ENCODE results near the gene PCDHGA2. TPM values are rescaled to one million over a fixed set of nuclear protein-coding genes. Genes with fewer than 3 reads are reported as not detected.
A peak's percentile ranks its signal among the peaks of the same experiment; 100 is the strongest.

The PCDHGA2 gene
- total and polyA plus RNA-seq, 7 experiments from 2014 or later = 0.10 to 0.15 (median 0.11) TPM; not detected in 3

DNA sequence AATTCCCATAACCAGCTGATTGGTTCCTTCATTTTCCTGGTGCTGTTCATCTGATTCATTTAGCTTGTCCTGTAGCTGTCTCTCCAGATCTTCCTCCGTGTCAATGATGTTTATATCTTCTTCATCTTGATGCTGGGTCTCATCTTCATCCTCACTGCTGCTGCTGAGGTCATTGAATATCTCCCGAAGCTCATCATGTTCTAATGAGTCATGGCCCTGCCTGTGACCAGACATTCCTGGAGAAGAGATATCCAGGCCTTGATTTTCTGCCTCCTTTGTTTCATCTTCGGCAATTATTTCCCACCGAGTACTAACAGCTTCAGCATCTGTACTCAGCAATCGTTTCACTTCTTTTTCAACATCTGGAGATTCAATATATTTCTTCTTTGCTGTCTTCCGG, 19.4 kb upstream of the PCDHGA2 start:
- peak overlapping the region in 3 of 9 donors; percentile 53 to 100 (median 97) for H3K27ac Mint-ChIP-seq
- ATAC-seq (no peak), DNase-seq (no peak)
- ChIA-PET POLR2A (interaction anchor here (1.0 to 2.6 kb wide), 5 partner anchors 11 to 917 kb away, joined by 3 to 26 read pairs (median 4); partner anchors contain the start of genes ANKHD1 and PCDHGA1), CTCF (interaction anchor here (0.5 to 2.4 kb wide), 3 partner anchors 194 to 1733 kb away, joined by 4 to 15 read pairs (median 5); no protein-coding TSS in a partner anchor)
- no peak overlapping the region for H3K27ac ChIP-seq (ENCODE audit: low read depth, low read length)
- peaks cover 20 to 90% (median 66%) of the 10 kb centered on the region in 11 donors for H3K9me3 Mint-ChIP-seq
- H3K4me3 Mint-ChIP-seq = peak overlapping the region; percentile 12 to 100 (median 96)
- peaks cover 7% of the 10 kb centered on the region in 2 donors for H3K4me1 ChIP-seq (ENCODE audit: control insufficient read depth in 2 of 2, insufficient read depth in 2 of 2, low read length in 2 of 2)
- intact Hi-C loops (cut with micrococcal nuclease) = no loop called here
- peaks cover 0 to 3% (median 0%) of the 10 kb centered on the region in 5 donors for H3K27me3 Mint-ChIP-seq
- peaks cover 0 to 21% (median 10%) of the 10 kb centered on the region in 3 experiments for H3K36me3 ChIP-seq (ENCODE audit: control insufficient read depth in 2 of 3, insufficient read depth in 3 of 3, low read length in 3 of 3)
- H3K9me3 ChIP-seq (ENCODE audit: control insufficient read depth in 2 of 3, low read length in 3 of 3) = peaks cover 26 to 62% (median 28%) of the 10 kb centered on the region in 3 experiments
- H3K4me1 Mint-ChIP-seq = peaks cover 18 to 47% (median 29%) of the 10 kb centered on the region in 7 donors
- H3K27me3 ChIP-seq (ENCODE audit: control insufficient read depth in 2 of 2, insufficient read depth in 2 of 2, low read length in 2 of 2) = no peaks in the 10 kb centered on the region
- H3K36me3 Mint-ChIP-seq = peaks cover 43 to 64% (median 55%) of the 10 kb centered on the region in 5 donors
- peak overlapping the region; percentile 95 for H3K4me3 ChIP-seq (ENCODE audit: low read length)

DNA sequence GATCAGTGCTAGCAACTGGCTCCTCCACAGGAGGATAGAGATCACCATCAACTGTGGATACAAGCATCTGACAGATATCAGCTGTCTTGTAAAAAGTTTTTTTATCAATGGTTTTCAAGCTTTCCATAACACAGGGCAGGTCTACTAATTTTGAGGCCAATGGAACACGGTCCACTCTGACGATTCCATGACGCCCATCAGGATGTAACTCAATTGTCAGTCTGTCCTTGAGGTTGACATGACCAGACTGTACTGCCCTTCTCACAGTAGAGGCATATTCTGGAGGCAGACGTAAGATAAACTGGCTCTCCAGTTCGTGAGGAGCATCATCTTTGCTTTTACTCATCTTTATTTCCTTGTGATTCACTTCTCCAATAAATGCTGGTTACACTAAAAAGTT, 18.9 kb upstream of the PCDHGA2 start:
- H3K9me3 ChIP-seq (ENCODE audit: control insufficient read depth in 2 of 3, low read length in 3 of 3) = peaks cover 26 to 57% (median 28%) of the 10 kb centered on the region in 3 experiments
- Mint-ChIP-seq H3K9me3 (peaks cover 17 to 88% (median 63%) of the 10 kb centered on the region in 11 donors), H3K4me1 (peaks cover 18 to 47% (median 29%) of the 10 kb centered on the region in 7 donors), H3K27me3 (peaks cover 0 to 3% (median 0%) of the 10 kb centered on the region in 5 donors), H3K4me3 (peak overlapping the region; percentile 90 to 100 (median 98)), H3K27ac (peak overlapping the region in 8 of 9 donors; percentile 97 to 100 (median 100)), H3K36me3 (peaks cover 41 to 62% (median 50%) of the 10 kb centered on the region in 5 donors)
- ATAC-seq = no peak
- POLR2A ChIA-PET = interaction anchor here (0.5 to 2.6 kb wide), 16 partner anchors 9 to 672 kb away, joined by 3 to 26 read pairs (median 4); partner anchors contain the start of genes DIAPH1, HDAC3, IK and NDUFA2
- H3K4me3 ChIP-seq (ENCODE audit: low read length) = peak overlapping the region; percentile 95
- H3K27me3 ChIP-seq (ENCODE audit: control insufficient read depth in 2 of 2, insufficient read depth in 2 of 2, low read length in 2 of 2) = no peaks in the 10 kb centered on the region
- CTCF ChIA-PET = interaction anchor here (1.5 to 2.4 kb wide), 6 partner anchors 9 to 250 kb away, joined by 4 to 15 read pairs (median 8); no protein-coding TSS in a partner anchor
- H3K27ac ChIP-seq (ENCODE audit: low read depth, low read length) = no peak overlapping the region
- intact Hi-C loops (cut with micrococcal nuclease) = loop anchor here (1.0 to 10.0 kb wide), 19 partner anchors 93 to 1451 kb away; partner anchors contain the start of genes PCDHGA10 (in 2 of the 2), ARHGAP26 (in 1 of the 2), CYSTM1 (in 1 of the 2) and DELE1 (in 1 of the 2)
- H3K4me1 ChIP-seq (ENCODE audit: control insufficient read depth in 2 of 2, insufficient read depth in 2 of 2, low read length in 2 of 2) = peaks cover 7% of the 10 kb centered on the region in 2 donors
- DNase-seq = no peak
- H3K36me3 ChIP-seq (ENCODE audit: control insufficient read depth in 2 of 3, insufficient read depth in 3 of 3, low read length in 3 of 3) = peaks cover 0 to 21% (median 10%) of the 10 kb centered on the region in 3 experiments

DNA sequence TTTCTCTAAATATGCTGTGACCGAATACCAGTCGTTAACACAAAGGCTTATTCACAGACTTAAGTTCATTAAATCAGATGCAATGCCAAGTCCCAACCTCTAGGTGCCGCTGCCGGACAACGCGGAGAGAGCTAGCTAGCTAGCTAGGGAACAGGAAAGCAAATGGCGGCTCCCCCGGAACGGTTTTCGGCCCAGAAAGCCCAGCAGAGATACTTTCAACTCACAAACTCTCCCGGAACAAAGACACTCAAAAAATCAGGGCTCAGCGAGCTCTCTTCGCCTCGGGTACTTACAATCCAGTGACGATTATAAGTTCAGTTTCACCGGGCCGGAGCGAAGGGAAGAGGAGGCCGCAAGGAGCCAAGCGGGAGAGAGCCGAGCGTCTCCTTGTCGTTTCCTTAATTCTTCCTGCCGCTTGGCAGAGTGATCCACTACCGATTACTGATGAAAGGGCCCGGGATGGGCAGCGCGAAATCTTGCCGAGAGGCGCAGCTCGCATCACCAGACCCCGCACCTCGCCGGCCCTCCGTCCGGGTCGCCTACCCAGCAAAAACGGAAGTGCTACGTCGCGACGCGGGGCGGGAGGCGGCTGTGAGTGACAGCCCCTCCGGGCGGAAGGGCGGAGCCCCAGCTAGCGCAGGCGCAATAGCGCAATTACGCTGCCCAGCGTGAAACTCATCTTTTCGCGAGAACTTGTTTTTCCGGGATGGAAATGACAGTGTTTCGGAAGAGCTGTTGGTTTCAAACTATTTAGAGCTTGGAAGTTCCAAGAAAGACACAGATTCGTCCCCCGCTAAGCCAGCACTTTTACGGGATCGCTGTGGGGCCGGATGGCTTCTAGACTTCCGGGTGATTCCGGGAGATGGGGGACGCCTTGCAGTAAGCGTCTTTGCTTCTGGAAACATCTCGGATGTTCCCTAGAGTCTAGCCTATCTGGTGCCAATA, 18.1 kb upstream of the PCDHGA2 start, which contains the start of gene TAF7:
TSS of gene TAF7 (minus strand) at position 560 of the 945 bp plus-strand sequence. CDS start 740 bp downstream, outside the sequence.
- ChIA-PET CTCF (interaction anchor here (0.6 to 2.4 kb wide), 9 partner anchors 8 to 249 kb away, joined by 3 to 15 read pairs (median 6); partner anchors contain the start of gene PCDHGA11), POLR2A (interaction anchor here (0.5 to 2.6 kb wide), 23 partner anchors 8 to 1035 kb away, joined by 3 to 26 read pairs (median 4); partner anchors contain the start of genes DELE1, DIAPH1, HDAC3 and IK)
- peaks cover 18 to 40% (median 27%) of the 10 kb centered on the region in 7 donors for H3K4me1 Mint-ChIP-seq
- peaks cover 7% of the 10 kb centered on the region in 2 donors for H3K4me1 ChIP-seq (ENCODE audit: control insufficient read depth in 2 of 2, insufficient read depth in 2 of 2, low read length in 2 of 2)
- H3K4me3 ChIP-seq (ENCODE audit: low read length) = peak within 1 kb of the TSS; percentile 95
- no peaks in the 10 kb centered on the region for H3K27me3 ChIP-seq (ENCODE audit: control insufficient read depth in 2 of 2, insufficient read depth in 2 of 2, low read length in 2 of 2)
- peaks cover 0 to 21% (median 10%) of the 10 kb centered on the region in 3 experiments for H3K36me3 ChIP-seq (ENCODE audit: control insufficient read depth in 2 of 3, insufficient read depth in 3 of 3, low read length in 3 of 3)
- peaks cover 20 to 49% (median 23%) of the 10 kb centered on the region in 3 experiments for H3K9me3 ChIP-seq (ENCODE audit: control insufficient read depth in 2 of 3, low read length in 3 of 3)
- peaks cover 12 to 85% (median 55%) of the 10 kb centered on the region in 11 donors for H3K9me3 Mint-ChIP-seq
- ATAC-seq (peak; percentile 94), DNase-seq (peak; percentile 88 to 94 (median 94))
- intact Hi-C loops (cut with micrococcal nuclease) = loop anchor here (1.0 to 10.0 kb wide), 19 partner anchors 92 to 1450 kb away; partner anchors contain the start of genes PCDHGA10 (in 2 of the 2), ARHGAP26 (in 1 of the 2), CYSTM1 (in 1 of the 2) and DELE1 (in 1 of the 2)
- peaks cover 33 to 54% (median 42%) of the 10 kb centered on the region in 5 donors for H3K36me3 Mint-ChIP-seq
- peaks cover 0 to 3% (median 0%) of the 10 kb centered on the region in 5 donors for H3K27me3 Mint-ChIP-seq
- peak within 1 kb of the TSS; percentile 97 to 100 (median 99) for H3K27ac Mint-ChIP-seq
- H3K27ac ChIP-seq (ENCODE audit: low read depth, low read length) = peak within 1 kb of the TSS; percentile 88
- peak within 1 kb of the TSS; percentile 90 to 100 (median 98) for H3K4me3 Mint-ChIP-seq

DNA sequence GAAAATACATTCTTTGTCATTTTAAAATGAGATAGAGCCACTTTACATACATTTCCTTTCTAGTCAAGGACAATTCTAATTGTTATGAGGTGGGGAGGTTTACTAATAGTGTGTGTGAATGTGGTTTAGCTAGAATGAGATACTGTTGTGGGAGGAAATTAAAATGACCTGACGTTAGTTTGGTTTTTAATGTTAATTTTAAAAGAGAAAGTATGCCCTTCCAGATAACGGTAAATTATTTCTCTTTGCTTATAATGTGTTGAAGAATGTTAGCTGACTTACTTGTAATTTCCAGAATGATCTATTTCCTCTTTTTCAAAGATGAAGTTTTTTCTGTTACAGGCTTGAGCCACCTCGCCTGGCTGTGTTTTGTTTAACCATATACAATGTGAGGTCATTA, 16.3 kb upstream of the PCDHGA2 start:
- Mint-ChIP-seq H3K4me3 (peak overlapping the region in 6 of 10 donors; percentile 14 to 100 (median 37)), H3K27me3 (peaks cover 0 to 13% (median 6%) of the 10 kb centered on the region in 5 donors), H3K4me1 (peaks cover 18 to 48% (median 31%) of the 10 kb centered on the region in 7 donors), H3K27ac (no peak overlapping the region), H3K36me3 (peaks cover 32 to 43% (median 36%) of the 10 kb centered on the region in 5 donors), H3K9me3 (peaks cover 11 to 82% (median 43%) of the 10 kb centered on the region in 11 donors)
- ChIA-PET POLR2A (interaction anchor here (1.2 kb wide), 1 partner anchor 242 kb away, joined by 4 read pairs; no protein-coding TSS in a partner anchor), CTCF (interaction anchor here (0.6 to 1.4 kb wide), 3 partner anchors 205 to 336 kb away, joined by 3 to 7 read pairs (median 4); no protein-coding TSS in a partner anchor)
- Histone ChIP-seq H3K27ac (ENCODE audit: low read depth, low read length) (no peak overlapping the region), H3K4me1 (ENCODE audit: control insufficient read depth in 2 of 2, insufficient read depth in 2 of 2, low read length in 2 of 2) (peaks cover 7% of the 10 kb centered on the region in 2 donors), H3K27me3 (ENCODE audit: control insufficient read depth in 2 of 2, insufficient read depth in 2 of 2, low read length in 2 of 2) (no peaks in the 10 kb centered on the region), H3K4me3 (ENCODE audit: low read length) (no peak overlapping the region), H3K36me3 (ENCODE audit: control insufficient read depth in 2 of 3, insufficient read depth in 3 of 3, low read length in 3 of 3) (peaks cover 0 to 21% (median 10%) of the 10 kb centered on the region in 3 experiments), H3K9me3 (ENCODE audit: control insufficient read depth in 2 of 3, low read length in 3 of 3) (peaks cover 19 to 37% (median 20%) of the 10 kb centered on the region in 3 experiments)
- ATAC-seq (no peak), DNase-seq (no peak)
- intact Hi-C loops (cut with micrococcal nuclease) = loop anchor here (5.0 to 10.0 kb wide), 6 partner anchors 90 to 1217 kb away; partner anchors contain the start of genes DIAPH1 (in 1 of the 2), PCDHGA10 (in 1 of the 2) and PFDN1 (in 1 of the 2)

DNA sequence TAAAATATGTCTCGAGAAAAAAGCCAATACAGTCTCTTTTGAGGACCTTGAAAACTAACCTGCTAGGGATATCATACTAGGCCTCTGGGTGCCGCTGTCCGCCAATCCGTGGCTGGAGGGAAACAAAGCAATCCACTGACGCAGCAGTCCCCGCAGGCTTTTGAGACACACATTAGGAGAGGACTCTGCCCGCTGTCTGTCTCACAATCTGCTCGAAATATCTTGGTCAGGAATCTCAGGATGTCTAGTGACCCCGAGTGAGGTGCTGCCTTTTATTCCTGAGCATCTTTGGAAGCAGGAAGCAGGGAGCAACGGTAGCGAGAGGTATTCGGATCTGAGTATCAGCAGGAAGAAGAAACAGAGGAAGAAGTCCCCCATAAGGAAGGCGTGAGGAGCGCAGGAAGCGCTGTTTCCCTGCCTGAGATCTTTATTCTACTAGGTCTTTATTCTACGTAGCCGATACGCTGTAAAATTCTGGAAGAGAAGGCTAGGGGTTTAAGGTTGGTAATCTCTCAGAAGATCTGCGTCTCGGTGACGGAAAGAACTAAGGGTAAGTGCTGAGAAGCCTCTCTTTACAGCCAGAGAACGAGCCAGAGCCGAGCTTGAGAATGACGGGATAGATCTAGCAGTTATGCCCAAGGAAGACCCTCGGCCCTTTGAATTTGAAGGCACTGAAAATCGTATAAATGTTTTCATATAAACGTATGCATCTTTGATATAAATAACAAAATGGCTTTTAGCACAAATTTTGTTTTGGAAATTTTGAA, 12.3 kb upstream of the PCDHGA2 start:
- H3K4me1 Mint-ChIP-seq = peaks cover 0 to 15% (median 7%) of the 10 kb centered on the region in 7 donors
- DNase-seq = peak; percentile 39 to 75 (median 57)
- Histone ChIP-seq H3K27ac (ENCODE audit: low read depth, low read length) (peak overlapping the region; percentile 53), H3K4me3 (ENCODE audit: low read length) (peak overlapping the region; percentile 73), H3K9me3 (ENCODE audit: control insufficient read depth in 2 of 3, low read length in 3 of 3) (peaks cover 0 to 32% (median 5%) of the 10 kb centered on the region in 3 experiments), H3K36me3 (ENCODE audit: control insufficient read depth in 2 of 3, insufficient read depth in 3 of 3, low read length in 3 of 3) (no peaks in the 10 kb centered on the region), H3K4me1 (ENCODE audit: control insufficient read depth in 2 of 2, insufficient read depth in 2 of 2, low read length in 2 of 2) (no peaks in the 10 kb centered on the region), H3K27me3 (ENCODE audit: control insufficient read depth in 2 of 2, insufficient read depth in 2 of 2, low read length in 2 of 2) (peaks cover 0 to 5% of the 10 kb centered on the region in 2 donors)
- POLR2A ChIA-PET = interaction anchor here (0.6 kb wide), 1 partner anchor 309 kb away, joined by 3 read pairs; no protein-coding TSS in a partner anchor
- CTCF ChIA-PET = interaction anchor here (0.6 to 1.6 kb wide), 4 partner anchors 176 to 240 kb away, joined by 3 to 6 read pairs (median 4); no protein-coding TSS in a partner anchor
- peaks cover 4 to 82% (median 22%) of the 10 kb centered on the region in 11 donors for H3K9me3 Mint-ChIP-seq
- H3K27ac Mint-ChIP-seq = peak overlapping the region; percentile 17 to 95 (median 80)
- ATAC-seq = peak; percentile 95
- intact Hi-C loops (cut with micrococcal nuclease) = loop anchor here (1.0 to 10.0 kb wide), 5 partner anchors 186 to 1221 kb away; no protein-coding TSS in a partner anchor
- peaks cover 3 to 10% (median 6%) of the 10 kb centered on the region in 5 donors for H3K36me3 Mint-ChIP-seq
- peaks cover 8 to 48% (median 41%) of the 10 kb centered on the region in 5 donors for H3K27me3 Mint-ChIP-seq
- H3K4me3 Mint-ChIP-seq = peak overlapping the region; percentile 78 to 98 (median 90)
